Measurements from ENCODE around the gene MYO9B. TPM values are rescaled to one million over a fixed set of nuclear protein-coding genes. Genes with fewer than 3 reads are reported as not detected.

MYO9B gene
- total RNA-seq, 1 experiment from 2014 or later = 74.6 TPM

DNA sequence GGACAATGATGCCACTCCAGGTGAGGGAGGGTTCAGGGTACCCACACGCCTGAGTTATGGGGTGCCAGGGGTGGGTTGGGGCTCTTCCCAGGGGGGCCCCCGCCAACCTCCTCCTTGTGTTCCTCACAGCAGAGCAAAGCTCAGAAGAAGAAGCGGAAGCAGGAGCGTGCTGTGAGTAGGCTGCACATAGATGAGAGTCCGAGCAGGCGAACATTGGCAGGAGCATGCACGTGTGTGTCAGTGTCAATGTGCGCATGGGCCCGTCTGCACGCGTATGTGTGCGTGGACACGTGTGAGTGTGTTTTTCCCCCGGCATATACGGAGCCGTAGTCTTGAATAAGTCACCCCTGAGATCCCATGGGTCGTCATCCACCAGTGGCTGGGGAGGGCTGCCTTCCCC lies 127.1 kb downstream of the MYO9B start:
- no TSS peak for BruUV-seq (replicated peaks)
- no peaks in the 10 kb centered on the region for H3K9me2 ChIP-seq (ENCODE audit: insufficient read depth)
- no peaks in the 10 kb centered on the region for H3K27me3 ChIP-seq (ENCODE audit: insufficient read depth, low read length)
- ATAC-seq (no peak), DNase-seq (ENCODE audit: low read depth, low spot score) (no peak)
- intact Hi-C loops (cut with micrococcal nuclease) = no loop called here
- H3K9me3 ChIP-seq (ENCODE audit: control insufficient read depth in 1 of 2, insufficient read depth in 1 of 2, low read depth in 1 of 2, low read length in 2 of 2) = no peaks in the 10 kb centered on the region
- TF ChIP-seq, protein P1, sequence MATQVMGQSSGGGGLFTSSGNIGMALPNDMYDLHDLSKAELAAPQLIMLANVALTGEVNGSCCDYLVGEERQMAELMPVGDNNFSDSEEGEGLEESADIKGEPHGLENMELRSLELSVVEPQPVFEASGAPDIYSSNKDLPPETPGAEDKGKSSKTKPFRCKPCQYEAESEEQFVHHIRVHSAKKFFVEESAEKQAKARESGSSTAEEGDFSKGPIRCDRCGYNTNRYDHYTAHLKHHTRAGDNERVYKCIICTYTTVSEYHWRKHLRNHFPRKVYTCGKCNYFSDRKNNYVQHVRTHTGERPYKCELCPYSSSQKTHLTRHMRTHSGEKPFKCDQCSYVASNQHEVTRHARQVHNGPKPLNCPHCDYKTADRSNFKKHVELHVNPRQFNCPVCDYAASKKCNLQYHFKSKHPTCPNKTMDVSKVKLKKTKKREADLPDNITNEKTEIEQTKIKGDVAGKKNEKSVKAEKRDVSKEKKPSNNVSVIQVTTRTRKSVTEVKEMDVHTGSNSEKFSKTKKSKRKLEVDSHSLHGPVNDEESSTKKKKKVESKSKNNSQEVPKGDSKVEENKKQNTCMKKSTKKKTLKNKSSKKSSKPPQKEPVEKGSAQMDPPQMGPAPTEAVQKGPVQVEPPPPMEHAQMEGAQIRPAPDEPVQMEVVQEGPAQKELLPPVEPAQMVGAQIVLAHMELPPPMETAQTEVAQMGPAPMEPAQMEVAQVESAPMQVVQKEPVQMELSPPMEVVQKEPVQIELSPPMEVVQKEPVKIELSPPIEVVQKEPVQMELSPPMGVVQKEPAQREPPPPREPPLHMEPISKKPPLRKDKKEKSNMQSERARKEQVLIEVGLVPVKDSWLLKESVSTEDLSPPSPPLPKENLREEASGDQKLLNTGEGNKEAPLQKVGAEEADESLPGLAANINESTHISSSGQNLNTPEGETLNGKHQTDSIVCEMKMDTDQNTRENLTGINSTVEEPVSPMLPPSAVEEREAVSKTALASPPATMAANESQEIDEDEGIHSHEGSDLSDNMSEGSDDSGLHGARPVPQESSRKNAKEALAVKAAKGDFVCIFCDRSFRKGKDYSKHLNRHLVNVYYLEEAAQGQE (IDR thresholded peaks at IDR 0.05; ENCODE audit: low read depth) = no peak
- no peak for TF ChIP-seq SP1 (IDR thresholded peaks at IDR 0.05; ENCODE audit: low read depth)
- no peak for TF ChIP-seq CBX3 (IDR thresholded peaks at IDR 0.05; ENCODE audit: low read depth)
- TF ChIP-seq CEBPB (IDR thresholded peaks at IDR 0.05; ENCODE audit: low read depth) = no peak
- TF ChIP-seq FOSL1 (IDR thresholded peaks at IDR 0.05; ENCODE audit: low read depth) = no peak
- no peak for TF ChIP-seq TCF7L2 (IDR thresholded peaks at IDR 0.05; ENCODE audit: borderline replicate concordance, extremely low read depth, insufficient read depth, insufficient read length)
- TF ChIP-seq, protein P2, sequence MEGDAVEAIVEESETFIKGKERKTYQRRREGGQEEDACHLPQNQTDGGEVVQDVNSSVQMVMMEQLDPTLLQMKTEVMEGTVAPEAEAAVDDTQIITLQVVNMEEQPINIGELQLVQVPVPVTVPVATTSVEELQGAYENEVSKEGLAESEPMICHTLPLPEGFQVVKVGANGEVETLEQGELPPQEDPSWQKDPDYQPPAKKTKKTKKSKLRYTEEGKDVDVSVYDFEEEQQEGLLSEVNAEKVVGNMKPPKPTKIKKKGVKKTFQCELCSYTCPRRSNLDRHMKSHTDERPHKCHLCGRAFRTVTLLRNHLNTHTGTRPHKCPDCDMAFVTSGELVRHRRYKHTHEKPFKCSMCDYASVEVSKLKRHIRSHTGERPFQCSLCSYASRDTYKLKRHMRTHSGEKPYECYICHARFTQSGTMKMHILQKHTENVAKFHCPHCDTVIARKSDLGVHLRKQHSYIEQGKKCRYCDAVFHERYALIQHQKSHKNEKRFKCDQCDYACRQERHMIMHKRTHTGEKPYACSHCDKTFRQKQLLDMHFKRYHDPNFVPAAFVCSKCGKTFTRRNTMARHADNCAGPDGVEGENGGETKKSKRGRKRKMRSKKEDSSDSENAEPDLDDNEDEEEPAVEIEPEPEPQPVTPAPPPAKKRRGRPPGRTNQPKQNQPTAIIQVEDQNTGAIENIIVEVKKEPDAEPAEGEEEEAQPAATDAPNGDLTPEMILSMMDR (IDR thresholded peaks at IDR 0.05 in 2 of 3, conservative IDR thresholded peaks at IDR 0.05 in 1 of 3; ENCODE audit: borderline replicate concordance in 1 of 3, insufficient read depth in 1 of 3, low read depth in 2 of 3, low read length in 2 of 3) = no peak
- TF ChIP-seq POLR2AphosphoS5 (IDR thresholded peaks at IDR 0.05; ENCODE audit: low read depth, low read length) = no peak
- TF ChIP-seq EZH2phosphoT487 (IDR thresholded peaks at IDR 0.05; ENCODE audit: borderline replicate concordance) = no peak
- TF ChIP-seq JUND (IDR thresholded peaks at IDR 0.05) = no peak
- TF ChIP-seq SIN3A (IDR thresholded peaks at IDR 0.05; ENCODE audit: low read depth) = no peak
- no peak for TF ChIP-seq ELF1 (IDR thresholded peaks at IDR 0.05; ENCODE audit: borderline replicate concordance, low read depth)
- no peak for TF ChIP-seq ZNF274 (IDR thresholded peaks at IDR 0.05; ENCODE audit: low read depth, low read length)
- TF ChIP-seq POLR2A (IDR thresholded peaks at IDR 0.05; ENCODE audit: borderline replicate concordance, extremely low read depth, insufficient read depth, insufficient read length) = no peak
- TF ChIP-seq, protein P3, sequence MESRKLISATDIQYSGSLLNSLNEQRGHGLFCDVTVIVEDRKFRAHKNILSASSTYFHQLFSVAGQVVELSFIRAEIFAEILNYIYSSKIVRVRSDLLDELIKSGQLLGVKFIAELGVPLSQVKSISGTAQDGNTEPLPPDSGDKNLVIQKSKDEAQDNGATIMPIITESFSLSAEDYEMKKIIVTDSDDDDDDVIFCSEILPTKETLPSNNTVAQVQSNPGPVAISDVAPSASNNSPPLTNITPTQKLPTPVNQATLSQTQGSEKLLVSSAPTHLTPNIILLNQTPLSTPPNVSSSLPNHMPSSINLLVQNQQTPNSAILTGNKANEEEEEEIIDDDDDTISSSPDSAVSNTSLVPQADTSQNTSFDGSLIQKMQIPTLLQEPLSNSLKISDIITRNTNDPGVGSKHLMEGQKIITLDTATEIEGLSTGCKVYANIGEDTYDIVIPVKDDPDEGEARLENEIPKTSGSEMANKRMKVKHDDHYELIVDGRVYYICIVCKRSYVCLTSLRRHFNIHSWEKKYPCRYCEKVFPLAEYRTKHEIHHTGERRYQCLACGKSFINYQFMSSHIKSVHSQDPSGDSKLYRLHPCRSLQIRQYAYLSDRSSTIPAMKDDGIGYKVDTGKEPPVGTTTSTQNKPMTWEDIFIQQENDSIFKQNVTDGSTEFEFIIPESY (IDR thresholded peaks at IDR 0.05; ENCODE audit: extremely low read depth, insufficient replicate concordance, low read length) = no peak
- TF ChIP-seq, protein P4, sequence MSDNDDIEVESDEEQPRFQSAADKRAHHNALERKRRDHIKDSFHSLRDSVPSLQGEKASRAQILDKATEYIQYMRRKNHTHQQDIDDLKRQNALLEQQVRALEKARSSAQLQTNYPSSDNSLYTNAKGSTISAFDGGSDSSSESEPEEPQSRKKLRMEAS (IDR thresholded peaks at IDR 0.05) = no peak
- no peak for TF ChIP-seq EZH2 (IDR thresholded peaks at IDR 0.05)
- TF ChIP-seq SRF (IDR thresholded peaks at IDR 0.05; ENCODE audit: low read depth) = no peak
- no peak overlapping the region for H3K9ac ChIP-seq (ENCODE audit: low read length)
- POLR2A ChIA-PET = no interaction called here
- RAD21 ChIA-PET (ENCODE audit: low non-redundant PET in 1 of 2, low total read pairs in 2 of 2, uncharacterized antibody in 2 of 2, unreplicated experiment in 2 of 2) = no interaction called here
- no peak overlapping the region for H3K4me3 ChIP-seq (replicated peaks in 1 of 2; ENCODE audit: low read depth in 1 of 2, low read length in 2 of 2)
- H3K27ac ChIP-seq (ENCODE audit: low read depth, low read length) = no peak overlapping the region
- no peak overlapping the region for H2AFZ ChIP-seq (ENCODE audit: low read depth, low read length, poor library complexity, severe bottlenecking)
- H3K36me3 ChIP-seq (ENCODE audit: control insufficient read depth in 1 of 2, insufficient read depth in 2 of 2, low read length in 2 of 2) = peaks cover 17 to 22% of the 10 kb centered on the region in 2 experiments; a peak in 3 of 4 replicates
- 0 out of 4 replicates have a peak, but pooled peaks cover 0 to 3% of the 10 kb centered on the region in 2 experiments for H3K4me1 ChIP-seq (ENCODE audit: control insufficient read depth in 1 of 2, insufficient read depth in 2 of 2, low read length in 2 of 2)
- CTCF ChIA-PET = no interaction called here
- H3K79me2 ChIP-seq (ENCODE audit: insufficient read depth, low read length) = no peaks in the 10 kb centered on the region
- H3K4me2 ChIP-seq (ENCODE audit: low read length) = no peak overlapping the region
- no peaks in the 10 kb centered on the region for H4K20me1 ChIP-seq (ENCODE audit: insufficient read depth)

Measured in HCT116 (cell line).